Kidney (tissue), 14 donors: ENCODE measurements around the gene SHC4. TPM values are rescaled to one million over a fixed set of nuclear protein-coding genes. Genes with fewer than 3 reads are reported as not detected.

Experiments used
- DNase-seq, 5 donors: peaks; one replicate each; pipeline ENCODE4 v3.0.0-alpha.2; 2013 to 2020
- FAIRE-seq: peaks from 2 replicates; lab custom pipeline; 2012; peaks lifted over from hg19 to GRCh38; lab: Jason Lieb, UNC
- H3K27ac ChIP-seq, 2 donors: one replicate each; pipeline ENCODE4 v1.7.0; 2013; ENCODE audit warnings: low read depth in 2 of 2, low read length in 2 of 2, inconsistent platforms in 1 of 2
- H3K27me3 ChIP-seq: one replicate; pipeline ENCODE4 v1.7.1; 2013; ENCODE audit warnings: low read length, inconsistent platforms; ENCODE audit not compliant: control insufficient read depth, insufficient read depth
- H3K36me3 ChIP-seq, 3 donors: one replicate each; pipeline versions ENCODE4 v1.7.0 to v1.7.1; 2013; ENCODE audit warnings: low read length in 3 of 3, control low read depth in 1 of 3, inconsistent platforms in 1 of 3; ENCODE audit not compliant: insufficient read depth in 3 of 3, control insufficient read depth in 2 of 3
- H3K4me1 ChIP-seq, 3 donors: one replicate each; pipeline versions ENCODE4 v1.7.0 to v1.7.1; 2013; ENCODE audit warnings: low read length in 3 of 3, inconsistent platforms in 1 of 3, low read depth in 1 of 3; ENCODE audit not compliant: control insufficient read depth in 2 of 3, insufficient read depth in 2 of 3
- H3K4me3 ChIP-seq, 3 donors: one replicate each; pipeline versions ENCODE4 v1.7.0 to v1.8.1; 2013; ENCODE audit warnings: low read length in 3 of 3, control low read depth in 1 of 3, inconsistent platforms in 1 of 3
- H3K9ac ChIP-seq, 3 donors: one replicate each; pipeline versions ENCODE4 v1.7.0 to v1.7.1; 2013; ENCODE audit warnings: low read length in 3 of 3, control low read depth in 1 of 3, inconsistent platforms in 1 of 3
- H3K9me3 ChIP-seq, 3 donors: one replicate each; pipeline versions ENCODE4 v1.7.0 to v1.7.1; 2013; ENCODE audit warnings: low read length in 3 of 3, control low read depth in 1 of 3, inconsistent platforms in 1 of 3; ENCODE audit not compliant: control insufficient read depth in 2 of 3, insufficient read depth in 1 of 3
- intact Hi-C: fragments of 100-400 bp; cut with DNase I; formaldehyde crosslinking; loops from one replicate; pipeline ENCODE4 v1.11.1; 2022
- polyA plus RNA-seq: library from polyadenylated mRNA; stranded (reverse); fragments of 350-450 nt; fragmentation: Illumina TruSeq; extraction: RNeasy Lipid Tissue Mini Kit (QIAGEN cat#74804); gene quantifications from one replicate; pipeline ENCODE4 v1.2.3, GENCODE V29; 2014; ENCODE audit warnings: low read depth, low replicate concordance; ENCODE audit not compliant: insufficient read depth
- total RNA-seq: library from RNA; stranded (reverse); fragmentation: NEBNext Ultra II Directional; extraction: Animal tissue kit (Norgen Biotek cat#: 25700); gene quantifications from one replicate; pipeline ENCODE4 v1.2.1, GENCODE V29; 2021
- TF ChIP-seq, protein P1 (sequence below): IDR thresholded peaks from 3 replicates; pipeline ENCODE4 v1.5.1; 2012; ENCODE audit warnings: mild to moderate bottlenecking, moderate library complexity, borderline replicate concordance; ENCODE audit not compliant: insufficient read depth; ENCODE audit errors: extremely low read depth
- donor health status: control.
- donor health status: control.
- donor health status: control.
- donor health status: control.
- donor health status: control.
- donor health status: DM: yes; HTN: yes; CAD: no.
- donor health status: Normal renal cell carcinoma (clear cell type).

SHC4 gene
- total and polyA plus RNA-seq, 2 donors from 2014 or later = 0.47 to 0.50 TPM

DNA sequence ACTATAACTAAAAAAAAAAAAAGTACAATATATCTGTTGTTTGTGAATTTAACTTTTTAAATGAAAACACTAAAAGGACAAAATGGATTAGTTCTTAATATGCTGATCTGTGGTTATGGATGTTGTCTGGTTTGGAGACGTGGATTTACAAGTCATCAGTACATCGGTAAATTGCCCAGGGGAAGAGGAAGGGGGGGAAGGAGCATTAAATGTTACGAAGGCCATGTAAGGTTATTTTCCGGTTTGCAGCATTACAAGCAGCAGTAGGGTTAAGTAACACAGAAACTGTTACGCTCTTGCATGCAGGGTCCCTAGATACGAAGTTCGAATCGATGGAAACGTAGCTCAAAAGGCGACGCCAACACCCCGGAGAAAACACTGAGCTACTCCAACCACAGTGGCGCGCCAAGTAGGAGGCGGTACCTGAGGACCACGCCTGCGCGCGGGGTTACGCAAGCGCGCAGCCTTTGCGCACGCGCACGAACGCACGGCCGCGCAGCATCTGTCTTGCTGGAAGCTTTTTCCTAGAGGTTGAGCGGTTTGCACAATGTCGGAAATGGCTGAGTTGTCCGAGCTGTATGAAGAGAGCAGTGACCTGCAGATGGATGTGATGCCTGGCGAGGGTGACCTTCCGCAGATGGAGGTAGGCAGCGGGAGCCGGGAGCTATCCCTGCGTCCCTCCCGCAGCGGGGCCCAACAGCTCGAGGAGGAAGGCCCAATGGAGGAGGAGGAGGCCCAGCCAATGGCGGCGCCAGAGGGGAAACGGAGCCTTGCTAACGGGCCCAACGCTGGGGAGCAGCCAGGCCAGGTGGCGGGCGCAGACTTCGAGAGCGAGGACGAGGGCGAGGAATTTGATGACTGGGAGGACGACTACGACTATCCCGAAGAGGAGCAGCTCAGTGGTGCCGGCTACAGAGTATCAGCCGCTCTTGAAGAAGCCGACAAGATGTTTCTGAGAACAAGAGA lies 85.8 kb downstream of the SHC4 start, which contains the start of gene EID1:
EID1 (plus strand) TSS at position 505 of the 966 bp plus-strand sequence; CDS start at position 548, 43 bp downstream.
- H3K9ac ChIP-seq = peak within 1 kb of the TSS; percentile 64 to 89 (median 77)
- no peaks in the 10 kb centered on the region for H3K9me3 ChIP-seq
- DNase-seq (peak; percentile 96 to 98 (median 96)), FAIRE-seq (peak; percentile 37)
- H3K27ac ChIP-seq = peak within 1 kb of the TSS; percentile 84 to 92
- TF ChIP-seq, protein P1, sequence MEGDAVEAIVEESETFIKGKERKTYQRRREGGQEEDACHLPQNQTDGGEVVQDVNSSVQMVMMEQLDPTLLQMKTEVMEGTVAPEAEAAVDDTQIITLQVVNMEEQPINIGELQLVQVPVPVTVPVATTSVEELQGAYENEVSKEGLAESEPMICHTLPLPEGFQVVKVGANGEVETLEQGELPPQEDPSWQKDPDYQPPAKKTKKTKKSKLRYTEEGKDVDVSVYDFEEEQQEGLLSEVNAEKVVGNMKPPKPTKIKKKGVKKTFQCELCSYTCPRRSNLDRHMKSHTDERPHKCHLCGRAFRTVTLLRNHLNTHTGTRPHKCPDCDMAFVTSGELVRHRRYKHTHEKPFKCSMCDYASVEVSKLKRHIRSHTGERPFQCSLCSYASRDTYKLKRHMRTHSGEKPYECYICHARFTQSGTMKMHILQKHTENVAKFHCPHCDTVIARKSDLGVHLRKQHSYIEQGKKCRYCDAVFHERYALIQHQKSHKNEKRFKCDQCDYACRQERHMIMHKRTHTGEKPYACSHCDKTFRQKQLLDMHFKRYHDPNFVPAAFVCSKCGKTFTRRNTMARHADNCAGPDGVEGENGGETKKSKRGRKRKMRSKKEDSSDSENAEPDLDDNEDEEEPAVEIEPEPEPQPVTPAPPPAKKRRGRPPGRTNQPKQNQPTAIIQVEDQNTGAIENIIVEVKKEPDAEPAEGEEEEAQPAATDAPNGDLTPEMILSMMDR = no peak
- H3K4me3 ChIP-seq = peak within 1 kb of the TSS; percentile 72 to 99 (median 83)
- H3K36me3 ChIP-seq = no peaks in the 10 kb centered on the region
- intact Hi-C loops = no loop called here
- peaks cover 0 to 17% (median 6%) of the 10 kb centered on the region in 3 donors for H3K4me1 ChIP-seq
- H3K27me3 ChIP-seq = no peaks in the 10 kb centered on the region

DNA sequence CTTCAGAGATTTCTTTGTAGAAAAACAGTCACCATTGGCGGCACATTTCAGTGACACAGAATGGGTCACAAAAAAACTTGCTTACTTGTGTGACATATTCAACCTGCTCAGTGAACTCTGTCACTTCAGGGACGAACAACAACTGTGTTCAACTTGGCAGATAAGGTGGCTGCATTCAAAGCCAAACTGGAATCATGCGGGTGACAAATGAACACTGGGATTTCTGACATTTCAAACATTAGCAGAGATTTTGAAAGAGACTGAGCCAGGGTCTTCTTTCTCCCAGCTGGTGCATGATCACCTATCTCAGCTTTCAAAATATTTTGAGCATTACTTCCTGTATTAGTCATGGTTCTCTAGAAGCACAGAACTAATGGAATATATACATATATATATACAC lies 87.7 kb downstream of the SHC4 start:
- FAIRE-seq = no peak
- no peak for DNase-seq
- intact Hi-C loops = no loop called here
- H3K4me1 ChIP-seq = peaks cover 0 to 17% (median 6%) of the 10 kb centered on the region in 3 donors
- no peaks in the 10 kb centered on the region for H3K9me3 ChIP-seq
- TF ChIP-seq, protein P1 = no peak
- H3K27ac ChIP-seq = no peak overlapping the region
- H3K4me3 ChIP-seq = no peak overlapping the region
- no peaks in the 10 kb centered on the region for H3K27me3 ChIP-seq
- H3K36me3 ChIP-seq = no peaks in the 10 kb centered on the region
- no peak overlapping the region for H3K9ac ChIP-seq

DNA sequence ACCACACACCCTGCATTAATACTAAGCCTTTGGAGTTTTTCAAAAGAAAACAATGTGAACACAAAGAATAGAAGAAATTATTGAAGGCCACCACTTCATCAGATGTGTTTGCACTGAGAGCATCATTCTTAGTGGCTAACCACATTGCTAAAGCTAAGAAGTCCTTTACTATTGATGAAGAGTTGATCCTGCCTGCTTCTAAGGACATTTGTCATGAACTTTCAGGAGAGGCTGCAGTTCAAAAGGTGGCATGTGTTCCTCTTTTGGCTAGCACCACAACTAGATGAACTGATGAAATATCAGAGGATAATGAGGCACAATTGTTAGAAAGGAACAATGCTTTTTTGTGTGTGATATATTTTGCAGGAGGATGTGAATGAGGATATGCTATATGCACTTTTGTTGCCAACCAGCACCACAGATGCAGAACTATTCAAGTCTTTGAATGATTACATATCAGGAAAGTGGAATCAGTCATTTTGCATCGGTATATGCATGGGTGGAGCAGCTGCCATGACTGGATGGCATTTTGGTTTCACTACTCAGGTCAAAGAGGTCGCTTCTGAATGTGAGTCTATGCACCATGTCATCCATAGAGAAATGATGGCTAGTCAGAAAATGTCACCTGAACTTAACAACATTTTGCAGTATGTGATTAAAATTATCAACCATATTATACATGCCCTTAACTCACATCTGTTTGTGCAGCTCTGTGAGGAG lies 88.3 kb downstream of the SHC4 start:
- no peaks in the 10 kb centered on the region for H3K36me3 ChIP-seq
- no peaks in the 10 kb centered on the region for H3K9me3 ChIP-seq
- no peak overlapping the region for H3K4me3 ChIP-seq
- intact Hi-C loops = no loop called here
- TF ChIP-seq, protein P1 = no peak
- no peaks in the 10 kb centered on the region for H3K27me3 ChIP-seq
- FAIRE-seq (no peak), DNase-seq (no peak)
- H3K4me1 ChIP-seq = peaks cover 0 to 17% (median 6%) of the 10 kb centered on the region in 3 donors
- H3K27ac ChIP-seq = no peak overlapping the region
- no peak overlapping the region for H3K9ac ChIP-seq
